ENCODE data around the gene CFAP300.

- TF ChIP-seq, protein P1, sequence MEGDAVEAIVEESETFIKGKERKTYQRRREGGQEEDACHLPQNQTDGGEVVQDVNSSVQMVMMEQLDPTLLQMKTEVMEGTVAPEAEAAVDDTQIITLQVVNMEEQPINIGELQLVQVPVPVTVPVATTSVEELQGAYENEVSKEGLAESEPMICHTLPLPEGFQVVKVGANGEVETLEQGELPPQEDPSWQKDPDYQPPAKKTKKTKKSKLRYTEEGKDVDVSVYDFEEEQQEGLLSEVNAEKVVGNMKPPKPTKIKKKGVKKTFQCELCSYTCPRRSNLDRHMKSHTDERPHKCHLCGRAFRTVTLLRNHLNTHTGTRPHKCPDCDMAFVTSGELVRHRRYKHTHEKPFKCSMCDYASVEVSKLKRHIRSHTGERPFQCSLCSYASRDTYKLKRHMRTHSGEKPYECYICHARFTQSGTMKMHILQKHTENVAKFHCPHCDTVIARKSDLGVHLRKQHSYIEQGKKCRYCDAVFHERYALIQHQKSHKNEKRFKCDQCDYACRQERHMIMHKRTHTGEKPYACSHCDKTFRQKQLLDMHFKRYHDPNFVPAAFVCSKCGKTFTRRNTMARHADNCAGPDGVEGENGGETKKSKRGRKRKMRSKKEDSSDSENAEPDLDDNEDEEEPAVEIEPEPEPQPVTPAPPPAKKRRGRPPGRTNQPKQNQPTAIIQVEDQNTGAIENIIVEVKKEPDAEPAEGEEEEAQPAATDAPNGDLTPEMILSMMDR (IDR thresholded peaks at IDR 0.05 in 8 of 11, conservative IDR thresholded peaks at IDR 0.05 in 3 of 11): no peak
- TF ChIP-seq POLR2AphosphoS5 (IDR thresholded peaks at IDR 0.05) (no peak), POLR2A (IDR thresholded peaks at IDR 0.05) (no peak)
Observed at GRCh38 chr11:102062106-102062505, 14.9 kb downstream of the CFAP300 start.

Measured in spleen (tissue), 7 donors.